CD4-positive, alpha-beta T cell treated with Interleukin-15 for 4 hours (primary cell): ENCODE measurements around the gene ZNRF1.

Experiments used
- DNase-seq: peaks from one replicate; pipeline ENCODE4 v3.0.0-alpha.2; 2020; ENCODE audit warnings: low spot score

Gene ZNRF1

DNA sequence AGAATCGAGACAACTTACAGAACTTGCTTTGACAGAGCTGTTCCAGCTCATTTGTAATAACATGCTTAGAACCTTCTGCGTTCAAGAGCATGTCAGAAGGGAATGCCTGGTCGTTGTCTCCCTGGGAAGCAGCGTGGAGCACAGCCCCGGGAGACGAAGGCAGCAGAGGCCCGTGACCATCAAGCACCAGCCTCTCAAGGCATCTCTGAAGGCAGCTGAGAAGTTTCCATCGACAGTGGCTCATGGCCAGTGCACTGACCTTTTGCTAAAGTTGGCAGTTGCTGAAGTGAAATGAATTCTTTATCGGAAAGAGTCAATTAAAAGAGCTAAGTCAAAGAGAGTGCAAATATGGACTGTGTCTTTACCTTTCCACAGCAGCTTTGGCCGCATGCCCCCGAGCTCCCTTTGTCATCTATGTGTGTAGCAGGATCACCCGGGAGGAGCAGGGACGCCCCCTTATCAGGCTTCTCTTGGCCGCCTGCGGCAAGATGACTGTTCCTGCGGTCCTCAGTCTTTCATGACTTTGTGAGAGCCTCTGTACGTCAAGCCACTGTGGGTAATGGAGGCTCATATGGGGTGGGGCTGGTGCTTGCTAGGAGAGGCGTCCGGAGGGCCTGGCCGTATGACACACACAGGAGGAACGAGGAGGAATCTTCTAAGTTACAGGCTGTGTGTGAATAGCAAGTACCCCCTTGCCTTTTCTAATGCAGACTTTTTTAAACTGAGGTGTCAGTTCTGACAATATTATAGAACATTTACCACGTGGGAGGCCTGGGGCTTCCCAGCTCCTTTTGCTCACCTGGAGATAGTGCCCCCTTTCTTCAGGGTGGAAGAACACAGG lies 63.5 kb downstream of the ZNRF1 start:
- DNase-seq = no peak

DNA sequence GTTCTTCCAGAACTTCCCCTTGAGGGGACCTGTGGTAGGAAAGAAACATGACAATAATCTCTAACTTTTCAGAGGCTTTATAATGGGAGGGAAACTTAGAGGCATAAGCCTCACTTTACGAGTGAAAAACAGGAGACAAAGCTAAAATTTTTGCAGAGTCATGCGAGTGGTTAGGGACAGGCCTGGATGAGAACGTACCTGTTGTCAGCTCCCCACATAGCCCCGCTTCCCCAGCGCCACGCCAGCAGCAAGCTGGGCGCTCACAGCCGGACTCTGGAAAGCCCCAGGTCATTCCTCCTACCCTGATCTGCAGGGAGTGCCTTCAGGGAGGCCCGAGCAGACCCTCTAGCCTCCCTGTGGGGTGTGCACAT lies 64.1 kb downstream of the ZNRF1 start:
- DNase-seq = no peak

DNA sequence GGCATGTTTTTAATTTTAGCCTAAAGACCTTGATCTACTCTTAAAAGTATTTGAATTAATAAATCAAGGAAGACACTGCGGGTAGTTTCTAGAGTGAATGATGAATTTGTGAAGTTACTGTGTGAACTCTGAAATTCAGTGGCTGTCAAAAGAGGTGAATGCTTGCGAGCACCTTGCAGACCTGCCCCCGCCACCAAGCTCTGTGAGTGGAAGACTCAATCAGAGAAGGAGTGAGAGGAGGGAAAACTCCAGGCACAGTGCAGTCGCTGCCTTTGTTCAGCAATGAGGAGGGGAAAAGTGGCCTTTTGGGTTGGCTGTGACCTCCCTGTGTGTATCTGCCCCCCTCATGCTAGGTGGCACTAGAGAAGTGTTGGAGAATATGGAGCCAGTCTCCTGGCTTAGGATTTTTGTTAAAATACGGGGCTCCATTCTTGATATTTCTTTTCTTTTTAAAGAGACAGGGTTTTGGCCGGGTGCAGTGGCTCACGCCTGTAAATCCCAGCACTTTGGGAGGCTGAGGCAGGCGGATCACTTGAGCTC lies 64.8 kb downstream of the ZNRF1 start:
- no peak for DNase-seq

DNA sequence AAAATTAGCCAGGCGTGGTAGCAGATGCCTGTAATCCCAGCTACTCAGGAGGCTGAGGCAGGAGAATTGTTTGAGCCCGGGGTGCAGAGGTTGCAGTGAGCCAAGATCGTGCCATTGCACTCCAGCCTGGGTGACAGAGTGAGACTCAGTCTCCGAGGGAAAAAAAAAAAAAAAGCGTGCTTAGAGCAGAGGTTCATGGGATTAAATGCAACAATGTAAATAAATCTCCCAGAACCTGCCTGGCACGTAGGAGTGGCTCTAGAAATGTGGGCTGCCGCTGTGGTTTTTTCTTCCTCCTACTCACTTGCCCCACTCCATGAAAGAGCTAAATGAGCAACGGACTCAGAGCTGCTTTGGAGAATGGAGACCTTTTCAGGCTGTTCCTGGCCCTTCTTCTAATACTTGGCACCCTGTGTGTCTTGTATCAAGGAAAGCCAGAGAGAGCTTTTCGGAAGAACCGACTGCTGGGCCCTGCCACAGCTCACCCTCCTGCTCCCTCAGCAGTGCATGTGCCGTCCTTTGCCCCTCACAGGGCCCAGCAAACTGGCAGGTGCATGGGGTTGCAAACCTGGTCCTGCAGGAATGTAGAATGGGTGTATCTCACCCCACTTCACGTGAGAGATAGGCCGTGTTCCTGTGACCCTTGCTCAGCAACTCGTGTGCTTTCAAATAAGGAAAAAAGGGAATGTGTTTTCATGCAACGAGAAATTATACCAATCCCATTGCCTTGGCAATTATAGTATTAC lies 65.8 kb downstream of the ZNRF1 start:
- no peak for DNase-seq

DNA sequence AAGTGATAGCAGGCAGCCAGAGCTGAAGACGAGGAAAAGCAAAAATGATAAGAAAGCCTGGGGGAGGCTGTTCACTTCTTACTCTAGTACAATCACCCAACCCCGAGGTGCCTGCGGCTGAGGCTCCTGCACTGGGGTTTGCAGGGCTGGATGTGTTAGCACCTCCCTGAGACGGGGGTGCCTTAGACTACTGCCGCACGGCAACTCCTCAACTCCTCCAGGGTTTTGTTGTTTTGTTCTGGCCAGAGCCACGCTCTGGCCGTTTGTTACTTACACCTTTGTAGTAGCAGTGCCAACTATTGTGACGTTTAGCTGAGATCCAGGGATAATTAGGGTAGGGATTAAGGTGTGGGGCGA lies 66.3 kb downstream of the ZNRF1 start:
- peak; percentile 17 for DNase-seq

DNA sequence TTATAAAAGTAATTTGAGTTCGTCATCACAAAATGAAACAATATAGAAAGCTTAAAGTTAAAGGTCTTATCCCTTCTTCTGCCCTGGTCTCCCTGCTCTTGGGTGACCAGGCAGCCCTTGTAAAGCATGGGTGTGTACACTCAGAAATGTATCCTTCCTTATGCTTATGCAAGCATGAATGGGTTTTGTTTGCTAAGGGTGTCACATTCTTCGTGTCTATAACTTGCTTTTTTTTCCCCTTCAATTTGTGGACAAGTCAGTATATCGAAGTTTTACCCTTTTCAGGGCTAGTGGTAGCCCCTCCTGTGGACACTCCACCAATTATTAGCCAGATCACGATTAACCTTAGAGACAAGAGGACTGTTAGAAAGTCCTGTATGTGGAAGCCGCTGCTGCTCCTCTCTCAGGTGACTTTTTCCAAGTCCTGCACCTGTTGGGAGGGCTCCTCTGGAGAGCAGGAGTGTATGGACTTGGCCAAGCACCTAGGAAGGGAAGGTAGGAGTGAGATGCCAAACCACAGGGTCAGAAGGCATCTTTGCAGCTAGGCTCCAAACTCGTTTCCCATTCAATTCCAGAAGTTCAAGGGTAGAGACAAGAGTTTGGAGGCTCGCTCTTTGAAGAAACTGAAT lies 66.8 kb downstream of the ZNRF1 start:
- no peak for DNase-seq

DNA sequence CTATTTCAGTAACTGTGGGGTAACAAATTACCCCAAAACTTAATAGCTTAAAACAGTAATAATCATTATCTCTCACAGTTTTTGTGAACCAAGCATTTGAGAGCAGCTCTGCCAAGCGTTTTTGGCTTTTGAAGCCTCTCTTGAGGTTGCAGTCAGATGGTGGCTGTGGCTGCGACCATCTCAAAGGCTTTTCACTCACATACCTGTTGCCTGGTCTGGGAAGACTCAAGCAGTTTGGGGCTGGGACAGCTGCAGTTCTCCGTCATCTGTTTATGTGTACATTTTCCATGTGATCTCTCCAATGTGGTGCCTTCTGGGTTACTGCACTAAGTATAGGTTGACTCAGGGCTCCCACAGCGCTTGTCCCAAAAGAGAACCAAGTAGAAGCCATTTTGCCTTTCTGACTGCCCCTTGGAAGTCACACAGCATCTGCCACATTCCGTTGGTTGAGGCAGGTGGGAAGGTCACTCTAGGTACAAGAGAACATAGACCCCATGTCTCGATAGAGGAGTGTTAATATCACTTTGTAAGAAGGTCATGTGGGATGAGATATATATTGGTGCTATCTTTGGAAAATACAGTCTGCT lies 68.1 kb downstream of the ZNRF1 start:
- no peak for DNase-seq

DNA sequence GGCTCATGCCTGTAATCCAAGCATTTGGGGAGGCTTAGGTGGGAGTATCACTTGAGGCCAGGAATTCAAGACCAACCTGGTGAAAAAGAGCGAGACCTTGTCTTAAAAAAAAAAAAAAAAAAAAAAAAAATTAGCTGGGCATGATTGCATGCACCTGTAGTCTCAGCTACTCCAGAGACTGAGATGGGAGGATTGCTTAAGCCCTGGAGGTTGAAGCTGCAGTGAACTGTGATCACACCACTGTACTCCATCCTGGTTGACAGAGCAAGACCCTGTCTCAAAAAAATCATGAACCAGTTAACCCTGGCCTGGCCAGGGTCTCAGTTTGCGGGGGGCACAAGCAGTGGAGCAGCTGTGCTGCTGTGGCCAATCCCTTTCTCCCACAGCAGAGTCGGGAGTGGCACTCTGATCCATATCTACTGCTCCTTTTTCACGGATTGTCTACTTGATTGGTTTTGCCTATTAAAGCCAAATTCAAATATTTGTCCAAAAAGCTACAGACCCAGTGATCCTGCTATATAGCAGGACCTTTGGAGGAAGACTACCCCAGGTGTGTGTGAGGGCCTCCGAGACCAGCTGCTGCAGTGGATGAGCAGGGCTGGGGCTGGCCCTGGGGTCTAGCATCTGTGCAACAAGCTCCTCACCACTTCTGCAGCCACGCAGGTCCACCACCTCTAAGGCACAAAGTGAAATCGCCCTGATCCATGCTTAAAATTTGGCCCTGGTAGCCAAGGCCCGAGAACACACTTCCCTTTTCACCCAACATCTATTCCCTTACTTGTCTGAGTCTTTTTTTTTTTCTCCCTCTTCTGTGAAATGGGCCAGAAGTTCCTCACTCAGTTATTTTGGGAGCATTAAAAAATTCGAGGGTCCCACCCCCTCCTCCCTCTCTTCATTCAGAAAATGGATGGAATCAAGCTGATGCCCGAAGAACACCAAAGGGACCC lies 69.5 kb downstream of the ZNRF1 start:
- DNase-seq = no peak

DNA sequence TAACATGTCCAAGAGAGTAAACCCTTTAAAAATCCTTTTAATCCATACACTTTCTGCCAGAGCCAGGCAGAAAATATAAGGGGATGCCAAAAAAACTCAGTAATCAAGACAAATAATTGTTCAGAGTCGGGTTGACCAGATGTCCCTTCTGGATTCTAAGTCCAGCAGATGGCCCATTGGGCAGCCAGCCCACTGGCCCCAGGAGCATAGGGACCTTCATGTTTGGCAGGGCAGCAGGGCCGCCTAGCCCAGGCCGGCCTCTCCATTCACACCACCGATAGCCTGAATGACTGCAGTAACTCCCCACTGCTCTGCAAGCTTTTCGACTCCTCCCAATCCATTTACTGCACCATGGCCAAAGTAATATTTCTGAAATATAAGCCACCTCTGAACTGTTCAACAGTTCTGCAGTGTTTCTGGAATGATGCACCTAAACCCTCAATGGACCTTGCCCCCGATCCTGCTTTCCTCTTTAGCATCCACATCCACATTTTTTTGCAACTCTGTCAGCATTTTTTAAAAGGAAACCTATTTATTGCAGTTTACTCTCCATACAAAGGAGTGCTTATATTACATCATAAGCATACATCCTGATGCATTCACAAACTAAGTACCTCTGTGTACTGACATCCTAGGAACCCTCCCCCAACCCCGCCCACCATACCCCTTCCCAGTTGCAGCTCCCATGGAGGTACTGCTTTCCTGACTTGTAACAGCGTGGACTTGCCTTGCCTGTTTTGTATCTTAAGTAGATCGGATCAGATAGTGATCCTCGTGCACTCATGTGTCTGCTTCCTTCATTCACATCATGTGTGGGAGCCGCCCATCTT lies 71.4 kb downstream of the ZNRF1 start:
- DNase-seq = no peak

DNA sequence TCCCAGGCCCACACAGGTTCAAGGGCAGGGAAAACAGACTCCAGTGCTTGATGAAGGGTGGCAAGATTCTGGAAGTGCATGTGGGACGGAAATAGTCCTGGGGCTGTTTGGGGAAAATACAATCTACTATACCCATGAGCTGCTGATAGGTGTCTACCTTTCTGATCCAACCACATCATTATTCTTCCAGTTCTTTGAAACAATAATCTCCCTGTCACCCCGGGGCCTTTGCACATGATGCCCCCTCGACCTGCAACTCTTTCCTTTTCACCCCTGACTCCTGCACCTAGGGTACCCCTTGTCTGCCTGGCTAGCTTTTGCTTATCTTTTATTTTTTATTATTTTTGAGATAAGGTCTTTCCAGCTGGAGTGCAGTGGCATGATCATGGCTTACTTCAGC lies 72.8 kb downstream of the ZNRF1 start:
- DNase-seq = no peak

DNA sequence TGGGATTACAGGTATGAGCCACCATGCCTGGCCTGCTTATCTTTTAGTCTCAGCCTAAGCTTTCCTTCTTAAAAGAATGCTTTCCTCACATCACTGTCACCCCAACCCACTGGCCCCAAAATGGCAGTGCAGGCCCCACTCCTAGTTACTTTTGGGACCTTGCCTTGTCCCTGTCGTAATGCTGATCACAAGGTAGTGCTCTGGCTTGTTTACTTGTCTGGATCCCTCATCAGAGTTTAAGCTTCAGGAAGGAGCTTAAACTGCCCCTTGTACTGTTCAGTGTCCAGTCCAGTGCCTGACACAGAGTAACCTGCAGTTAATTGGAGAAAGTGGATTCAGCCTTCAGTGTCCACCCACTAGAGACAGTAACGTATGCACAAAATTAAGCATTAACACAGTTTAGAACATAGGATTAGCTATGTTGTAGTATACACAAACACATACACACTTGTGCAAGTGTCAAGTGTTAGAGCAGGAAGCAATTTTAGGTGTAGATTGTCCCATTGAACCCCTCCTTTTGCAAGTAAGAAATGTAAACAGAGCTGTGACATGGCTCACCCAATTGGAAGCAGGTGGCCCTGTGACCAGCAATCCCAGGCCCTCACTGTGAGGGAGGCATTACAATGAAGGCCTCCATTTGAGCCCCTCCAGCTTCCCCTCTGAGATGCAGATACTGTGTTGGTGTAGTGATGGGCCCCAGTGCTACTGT lies 73.6 kb downstream of the ZNRF1 start:
- DNase-seq = no peak

DNA sequence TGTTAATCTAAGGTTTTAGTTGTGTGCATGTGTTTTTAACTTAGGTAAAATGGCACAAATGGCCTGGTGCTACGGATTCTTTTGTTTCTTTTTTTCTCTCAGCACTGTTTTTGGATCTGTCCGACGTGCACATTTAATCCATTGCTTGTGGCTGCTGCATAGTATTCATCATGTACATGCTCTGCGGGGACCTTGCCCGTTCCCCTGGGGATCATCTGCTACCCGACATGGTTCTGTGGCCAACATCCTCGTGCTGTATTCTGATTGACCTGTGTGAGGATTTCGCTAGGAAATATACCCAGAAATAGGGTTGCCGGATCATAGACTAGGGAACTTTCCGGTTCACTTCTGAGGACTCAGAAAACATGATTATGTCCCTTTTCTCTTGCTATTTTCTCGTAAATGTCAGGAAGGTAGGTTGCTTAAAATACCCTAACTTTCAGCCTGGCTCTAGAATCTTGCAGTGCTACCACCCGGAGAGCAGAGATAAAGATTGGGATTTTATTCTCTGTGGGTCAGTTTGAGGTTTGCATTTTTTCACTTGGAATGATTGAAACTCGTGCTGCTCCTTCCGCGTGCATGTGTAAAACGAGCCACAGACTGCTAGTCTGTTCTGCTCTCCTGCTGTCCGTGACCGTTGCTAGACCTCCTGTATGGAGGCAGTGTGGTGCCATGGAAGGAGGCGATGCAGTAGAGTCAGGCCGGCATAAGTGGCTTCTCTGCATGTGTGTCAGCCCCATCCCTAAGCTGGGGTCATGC lies 74.9 kb downstream of the ZNRF1 start:
- DNase-seq = no peak

DNA sequence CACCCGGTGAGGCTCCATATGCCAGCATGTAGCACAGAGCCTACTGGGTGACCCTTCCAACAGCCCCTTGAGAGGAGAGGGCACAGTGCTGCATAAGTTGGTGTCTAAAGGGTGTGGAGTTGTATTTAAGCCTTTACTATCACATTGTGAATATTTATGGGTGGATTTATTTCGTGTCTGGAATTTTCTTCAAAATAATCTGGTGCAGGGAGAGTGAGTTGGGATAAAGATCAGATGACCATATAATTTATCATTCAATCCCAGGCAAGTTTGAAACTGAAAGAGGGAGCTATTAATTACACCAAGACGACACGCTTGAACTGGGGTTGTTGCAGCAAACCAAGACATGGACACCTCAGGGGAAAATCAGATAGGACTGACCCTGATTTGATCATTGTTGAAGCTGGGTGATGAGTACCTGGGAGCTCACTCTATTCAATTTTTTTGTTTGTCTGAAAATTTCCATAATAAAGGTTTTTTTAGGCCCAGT lies 75.5 kb downstream of the ZNRF1 start:
- no peak for DNase-seq

DNA sequence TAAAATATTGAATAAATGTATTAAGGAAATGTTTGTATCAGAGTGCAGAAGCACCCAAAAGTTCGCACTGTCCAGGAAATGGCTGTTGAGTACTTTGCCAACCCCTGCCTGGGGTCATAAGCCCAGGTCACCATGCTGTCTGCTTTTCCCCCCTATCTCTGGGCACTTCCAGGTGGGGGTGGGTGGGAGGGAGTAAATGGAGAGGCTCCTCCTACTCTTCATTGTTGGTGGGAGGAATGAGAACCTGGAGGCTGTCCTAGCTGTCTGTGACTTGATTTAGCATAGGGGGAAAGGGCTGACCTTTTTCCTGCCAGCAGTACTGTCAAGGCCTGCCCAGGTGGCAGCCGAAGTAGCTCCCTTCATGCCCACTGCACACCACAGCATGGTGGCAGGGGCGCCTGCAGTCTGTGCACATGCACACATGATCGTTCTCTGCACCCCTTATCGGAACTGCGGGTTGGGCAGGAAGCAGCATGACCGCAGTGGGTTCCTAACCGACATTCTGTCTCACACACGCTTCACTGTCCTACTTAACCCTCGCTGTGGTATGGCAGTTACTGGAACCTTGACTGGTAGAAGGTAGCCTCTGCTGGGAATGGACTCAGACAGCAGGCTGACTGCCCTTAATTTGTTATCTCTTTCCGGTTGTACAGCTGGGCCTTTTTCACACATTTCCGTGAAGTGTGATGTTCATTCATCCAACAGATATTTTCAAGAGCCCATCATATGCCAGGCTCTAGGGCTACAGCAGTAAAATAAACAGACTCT lies 76.3 kb downstream of the ZNRF1 start:
- DNase-seq = peak; percentile 88

DNA sequence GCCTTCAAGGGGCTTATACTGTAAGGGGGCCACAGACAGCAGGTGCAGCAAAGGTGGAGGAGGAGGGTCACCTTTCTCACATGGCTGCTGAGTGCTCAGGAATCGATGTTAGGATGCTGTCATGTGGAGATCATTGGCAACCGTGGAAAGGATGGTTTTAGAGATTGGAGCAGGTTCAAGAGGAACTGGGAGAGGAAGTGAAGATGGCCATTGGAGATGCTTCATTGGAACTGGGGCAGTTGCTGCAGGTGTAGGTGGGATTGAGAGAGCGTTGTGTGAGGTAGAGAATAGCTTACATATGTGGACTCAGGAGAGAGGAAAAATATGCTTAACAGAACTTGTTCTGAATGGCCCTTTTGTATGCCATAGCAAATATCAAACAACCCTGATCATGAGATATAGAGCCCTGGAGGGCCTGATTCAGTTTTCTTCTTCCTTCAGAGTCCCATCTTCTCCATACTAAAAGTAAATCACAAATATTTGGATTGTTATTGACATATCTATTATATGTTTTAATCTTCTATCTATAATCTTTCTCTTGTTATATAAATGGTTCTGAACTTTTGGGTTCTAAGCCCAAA lies 77.0 kb downstream of the ZNRF1 start:
- no peak for DNase-seq

DNA sequence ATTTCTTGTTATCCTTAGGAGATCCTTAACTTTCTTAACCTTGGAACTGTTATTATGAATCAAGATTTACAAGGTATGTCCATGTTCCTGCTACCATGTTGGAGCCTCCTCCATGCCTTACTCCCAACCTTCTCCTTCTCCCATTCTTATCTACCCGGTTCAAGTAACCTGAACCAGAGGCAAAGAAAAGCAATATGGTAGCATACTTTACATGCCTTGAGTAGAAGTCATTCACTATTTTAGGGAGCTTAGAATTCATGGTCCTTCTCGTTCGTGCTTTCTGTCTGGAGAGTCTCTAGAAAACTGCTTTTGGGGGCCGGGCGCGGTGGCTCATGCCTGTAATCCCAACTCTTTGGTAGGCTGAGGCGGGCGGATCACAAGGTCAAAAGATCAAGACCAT lies 80.1 kb downstream of the ZNRF1 start:
- no peak for DNase-seq

DNA sequence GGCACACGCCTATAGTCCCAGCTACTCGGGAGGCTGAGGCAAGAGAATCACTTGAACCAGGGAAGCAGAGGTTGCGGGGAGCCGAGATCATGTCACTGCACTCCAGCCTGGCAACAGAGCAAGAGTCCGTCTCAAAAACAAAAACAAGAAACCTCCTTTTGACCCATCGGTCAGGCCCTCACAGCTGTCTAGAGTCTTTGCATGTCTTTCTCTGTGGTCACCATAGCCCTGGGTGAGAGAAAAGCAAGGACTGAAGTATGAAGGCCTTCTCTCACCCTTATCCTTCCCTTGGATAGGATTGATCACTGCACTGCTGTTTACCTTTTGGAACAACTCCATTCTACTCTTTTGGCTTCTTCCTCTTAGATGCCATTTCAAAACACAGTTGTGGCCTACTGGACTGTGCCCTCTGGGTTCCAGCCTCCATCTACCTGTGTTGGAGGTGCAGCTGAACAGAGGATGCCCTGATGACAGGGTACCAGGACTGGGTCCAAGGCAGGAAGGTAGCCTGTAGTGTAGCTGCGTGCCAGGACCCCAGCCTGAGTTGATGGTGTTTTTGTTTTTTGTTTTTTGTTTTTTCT lies 80.6 kb downstream of the ZNRF1 start:
- no peak for DNase-seq
